RPMI8226 (cell line): Measurements from ENCODE around the gene PON1.

Source experiments
- DNase-seq: peaks from one replicate; pipeline ENCODE4 v3.0.0-alpha.2; 2015

Gene PON1

DNA sequence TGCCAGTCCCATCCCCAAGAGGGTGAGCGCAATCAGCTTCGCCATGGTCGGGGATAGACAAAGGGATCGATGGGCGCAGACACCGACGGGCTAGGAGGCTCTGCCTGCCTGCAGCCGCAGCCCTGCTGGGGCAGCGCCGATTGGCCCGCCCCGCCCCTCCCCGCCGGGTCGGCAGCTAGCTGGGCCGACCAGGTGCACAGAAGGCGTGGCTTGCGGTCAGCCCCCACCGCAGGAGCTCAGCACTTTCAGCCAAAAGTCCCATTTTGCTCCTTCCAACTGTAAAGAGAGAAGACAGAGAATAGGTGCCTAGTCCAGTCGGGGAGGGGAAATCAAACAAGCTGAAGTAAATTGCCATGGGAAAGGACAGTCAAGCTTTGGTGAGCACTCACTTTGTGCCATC, at the start of gene PON1:
Gene PON1 (minus strand): TSS at position 102 of the 400 bp plus-strand sequence. CDS start 57 bp downstream, at position 45.
- DNase-seq = peak; percentile 96

DNA sequence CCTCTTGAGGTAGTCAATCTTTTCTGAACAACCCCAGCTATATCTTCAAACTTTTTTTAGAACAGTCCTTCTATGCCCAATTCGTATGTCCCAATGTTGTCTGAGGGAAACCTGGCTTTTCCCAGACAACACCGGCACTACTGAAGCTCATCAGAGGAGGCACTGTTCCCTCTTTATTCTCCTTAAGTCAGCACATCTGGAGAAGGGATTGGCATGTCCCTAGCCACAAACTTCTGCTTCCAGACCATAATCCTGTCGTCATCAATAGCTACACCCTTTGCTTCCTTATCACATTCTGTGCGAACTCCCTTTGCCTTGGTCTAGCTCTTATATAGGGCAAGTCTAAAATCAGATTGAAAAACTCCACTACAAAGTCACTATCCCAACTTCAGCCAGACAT, 49.0 kb upstream of the PON1 start:
- no peak for DNase-seq

DNA sequence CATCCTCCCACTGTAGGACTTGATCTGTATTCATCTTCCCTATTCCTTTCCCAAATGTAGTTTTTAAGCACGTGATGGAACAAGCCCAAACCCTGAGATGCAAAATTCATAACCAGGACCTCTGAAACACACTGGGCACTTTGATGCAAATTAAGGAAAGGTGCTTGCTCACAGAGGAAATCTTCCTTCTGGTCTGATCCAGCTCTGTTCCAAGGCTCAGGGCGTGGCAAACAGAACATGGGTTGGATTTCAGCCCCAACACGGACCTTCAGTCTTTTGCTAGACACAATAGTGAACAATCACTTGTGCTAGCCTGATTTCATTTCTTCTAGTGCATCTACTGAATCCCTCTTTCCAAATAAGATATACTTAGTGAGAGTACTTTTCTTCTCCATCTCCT, 43.9 kb upstream of the PON1 start:
- no peak for DNase-seq

DNA sequence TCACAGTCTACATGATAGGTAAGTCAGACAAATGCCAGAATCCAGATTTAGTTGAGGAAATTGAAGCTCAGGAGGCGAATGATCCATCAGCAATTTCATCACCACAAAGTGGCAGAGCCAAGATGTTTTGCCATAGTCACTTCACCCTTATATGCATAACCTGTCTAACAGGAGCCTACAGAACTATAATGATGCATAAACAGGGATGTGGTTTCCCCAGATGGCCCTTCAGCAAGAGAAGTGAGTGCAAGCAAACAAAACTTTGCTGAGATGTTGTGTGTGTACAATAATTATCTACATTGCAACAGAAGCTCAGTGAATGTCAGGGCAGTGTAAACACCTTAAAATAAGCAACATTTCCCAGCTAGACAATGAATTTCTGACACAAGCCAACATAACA, 43.3 kb upstream of the PON1 start:
- no peak for DNase-seq

DNA sequence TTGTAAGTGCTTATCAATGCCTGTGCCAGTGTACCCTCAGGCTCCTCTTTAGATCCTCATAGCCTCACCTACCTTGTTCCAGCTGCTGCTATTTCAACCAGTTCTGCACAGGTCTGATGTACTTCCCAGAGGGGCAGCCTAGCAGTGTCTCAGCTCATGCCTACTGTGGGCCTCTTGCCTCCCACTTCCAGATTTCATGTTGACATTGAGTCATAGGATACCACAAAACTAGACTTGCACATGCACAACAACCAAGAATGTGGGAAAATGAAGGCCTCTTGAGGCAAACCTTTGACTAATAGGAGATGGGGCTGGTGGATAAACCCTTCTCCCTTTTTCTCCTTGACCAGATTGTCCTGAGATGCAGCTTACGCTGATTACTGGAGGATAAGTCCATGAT, 40.8 kb upstream of the PON1 start:
- no peak for DNase-seq

GRCh38 chr7:95357623-95358022, 33.3 kb upstream of the PON1 start:
- DNase-seq = no peak

- no peak for DNase-seq
These were observed 18.4 kb upstream of the PON1 start for GRCh38 chr7:95342642-95343307.

GRCh38 chr7:95342029-95342428, 17.7 kb upstream of the PON1 start:
- DNase-seq = no peak

DNA sequence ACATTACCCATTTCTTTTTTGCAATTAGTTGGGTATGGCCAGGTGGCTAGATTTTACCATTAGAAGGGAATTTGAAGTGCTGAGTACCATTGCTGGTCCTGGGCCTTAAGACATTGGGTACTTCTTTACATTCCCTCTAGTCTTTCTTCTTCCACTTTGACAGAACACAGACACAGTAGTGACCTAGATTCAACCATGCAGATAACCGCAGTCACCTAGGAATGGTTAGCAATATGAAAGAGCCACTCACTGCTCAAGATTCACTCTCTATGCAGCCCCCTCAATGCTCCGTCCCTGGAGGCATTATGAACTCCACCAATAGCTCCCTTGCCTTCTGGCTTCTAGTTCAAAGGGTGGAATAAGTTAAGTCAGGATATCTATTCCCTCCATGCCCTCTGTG, 16.2 kb upstream of the PON1 start:
- no peak for DNase-seq

- no peak for DNase-seq
These were observed 14.5 kb upstream of the PON1 start for GRCh38 chr7:95338832-95339231.

GRCh38 chr7:95335093-95335492, 10.8 kb upstream of the PON1 start:
- DNase-seq = no peak

DNA sequence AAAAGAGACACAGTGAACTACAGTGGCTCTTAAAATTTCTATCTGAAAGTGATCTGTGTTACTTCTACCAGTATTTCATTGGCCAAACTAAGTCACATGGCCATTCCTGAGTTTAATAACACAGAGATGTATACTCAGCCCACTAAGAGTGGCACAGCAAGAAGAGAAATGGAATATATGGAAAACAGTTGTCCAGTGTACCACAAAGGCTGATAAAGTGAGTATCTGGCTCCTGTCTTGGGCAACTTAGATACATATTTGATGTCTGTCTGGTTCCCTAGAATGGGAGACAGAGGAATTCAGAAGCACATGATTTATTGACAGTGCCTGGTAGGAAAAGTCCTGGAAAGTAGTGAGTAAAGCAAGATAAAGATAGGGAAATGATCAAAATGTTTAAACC, 10.1 kb upstream of the PON1 start:
- DNase-seq = no peak

GRCh38 chr7:95330961-95331337, 6.6 kb upstream of the PON1 start:
- DNase-seq = no peak

DNA sequence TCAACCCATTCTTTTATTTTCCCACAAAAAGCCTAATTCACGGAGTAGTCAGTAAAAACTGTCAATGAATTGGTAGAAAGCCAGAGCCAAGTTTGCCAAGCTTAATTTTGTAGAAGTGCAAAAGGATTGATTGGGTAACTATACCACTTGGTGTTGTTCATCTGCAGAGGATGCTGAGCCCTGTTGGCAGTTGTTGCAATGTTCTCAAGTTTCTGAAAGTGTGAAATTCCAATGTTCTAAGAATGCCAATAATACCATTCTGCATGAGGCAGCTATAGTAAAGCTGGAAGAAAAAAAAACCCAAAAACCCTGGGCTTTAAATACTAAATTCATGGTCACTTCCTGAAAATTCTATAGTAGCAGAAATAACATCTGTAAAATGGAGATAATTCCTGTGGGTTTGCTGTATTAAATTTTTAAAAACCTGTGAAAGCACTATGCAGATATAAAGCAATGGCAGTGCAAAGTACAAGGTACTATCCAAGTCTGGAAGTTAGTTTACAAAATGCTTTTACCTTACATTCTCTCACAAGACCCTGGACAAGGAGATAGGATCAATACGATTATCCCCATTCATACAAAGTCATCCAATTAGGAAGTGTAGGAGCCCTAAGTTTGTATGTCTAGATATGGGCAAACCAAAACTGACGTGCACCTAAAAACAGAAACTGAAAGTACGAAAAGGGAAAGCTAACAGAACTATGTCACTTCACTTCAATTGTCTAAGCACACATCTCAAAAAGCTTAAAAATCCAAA, 6.0 kb upstream of the PON1 start:
- DNase-seq = peak; percentile 43

- DNase-seq = no peak
These were observed 3.0 kb upstream of the PON1 start for GRCh38 chr7:95327356-95327755.

DNA sequence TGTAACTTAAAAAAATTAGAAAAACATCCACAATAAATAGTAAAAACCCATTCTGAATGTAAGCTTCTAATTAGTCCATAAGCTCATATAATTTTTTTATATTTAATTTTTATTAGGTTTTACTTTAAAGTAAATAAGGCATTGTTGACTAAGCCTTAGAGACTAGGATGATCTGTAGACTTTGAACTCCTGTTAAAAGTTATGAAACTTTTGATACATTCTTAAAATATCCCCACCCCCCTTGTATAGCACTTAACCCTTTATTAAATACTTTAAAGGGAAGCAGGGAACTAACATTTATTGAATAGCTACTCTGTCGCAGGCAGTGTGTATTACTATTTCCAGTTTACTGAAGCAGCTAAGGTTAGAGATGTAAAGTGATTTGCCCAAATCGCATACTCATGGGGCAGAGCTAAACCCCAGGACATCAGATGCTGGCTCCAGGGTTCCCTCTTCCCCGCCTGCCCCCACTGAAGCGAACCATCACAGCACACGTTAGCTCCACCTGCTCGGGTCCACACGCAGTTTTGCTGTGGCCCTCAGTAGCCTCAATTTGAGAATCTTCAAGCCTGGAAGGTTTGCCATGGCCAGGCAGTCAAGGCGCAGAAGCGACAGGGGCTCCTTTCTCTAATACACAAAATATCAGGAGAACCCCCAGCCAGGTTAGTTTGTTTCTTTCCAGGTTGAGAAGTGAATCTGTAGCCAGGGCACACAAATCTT, 762 bp downstream of the PON1 start:
- DNase-seq = no peak

GRCh38 chr7:95322854-95323253, 1.5 kb downstream of the PON1 start:
- no peak for DNase-seq

DNA sequence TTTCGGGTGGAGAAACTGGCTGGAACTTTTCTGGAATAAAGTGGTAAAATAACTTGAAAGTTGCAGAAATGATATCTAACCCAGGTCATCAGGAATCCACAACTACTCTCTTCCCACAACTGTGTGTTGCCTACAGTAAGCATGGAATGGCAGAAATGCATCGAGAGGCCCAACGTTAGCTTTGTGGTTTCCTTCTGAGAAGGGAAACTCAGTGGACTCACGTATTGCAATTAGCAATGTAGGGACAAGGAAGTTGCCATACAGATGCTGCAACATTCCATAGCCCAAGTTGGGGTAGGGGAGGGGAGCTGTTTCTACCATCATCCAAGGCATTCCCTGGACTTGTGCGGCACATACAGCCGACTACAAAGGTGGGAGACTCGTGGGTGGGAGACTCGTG, 1.9 kb downstream of the PON1 start:
- DNase-seq = no peak

GRCh38 chr7:95321720-95322119, 2.6 kb downstream of the PON1 start:
- no peak for DNase-seq

DNA sequence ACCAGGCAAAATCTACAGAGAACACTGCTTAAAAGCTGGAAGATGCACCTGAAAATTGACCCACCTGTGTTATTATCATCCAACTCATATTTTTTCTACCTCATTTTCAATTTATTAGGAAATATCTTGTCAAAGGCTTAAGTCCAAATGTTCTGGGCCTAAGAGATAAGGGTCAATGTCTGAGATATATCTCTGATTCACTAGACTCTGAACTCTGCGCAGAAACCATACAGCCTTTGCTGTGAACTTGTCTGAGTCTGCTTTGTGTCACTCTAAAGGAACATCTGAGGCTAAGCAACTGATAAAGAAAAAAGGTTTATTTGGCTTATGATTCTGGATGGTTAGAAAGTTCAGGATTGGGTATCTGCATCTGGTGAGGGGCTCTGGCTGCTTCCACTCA, 3.7 kb downstream of the PON1 start:
- no peak for DNase-seq

DNA sequence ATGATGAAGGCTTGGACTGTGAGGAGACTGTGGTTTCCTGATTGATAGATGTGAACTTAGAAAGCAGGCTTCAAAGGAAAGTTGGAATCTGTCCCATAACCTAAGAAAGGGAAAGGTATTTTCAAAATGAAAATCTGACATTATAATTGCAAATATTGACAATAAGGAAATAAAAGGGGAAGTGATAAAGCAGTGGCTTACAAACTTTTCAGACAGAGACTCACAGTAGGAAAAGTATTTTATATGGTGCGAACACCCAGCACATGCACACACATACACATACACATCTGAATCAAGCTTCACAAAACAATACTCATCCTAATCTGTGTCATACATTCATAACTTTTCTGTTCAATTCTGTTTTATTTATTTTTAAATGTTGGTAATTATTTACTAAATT, 4.8 kb downstream of the PON1 start:
- no peak for DNase-seq

DNA sequence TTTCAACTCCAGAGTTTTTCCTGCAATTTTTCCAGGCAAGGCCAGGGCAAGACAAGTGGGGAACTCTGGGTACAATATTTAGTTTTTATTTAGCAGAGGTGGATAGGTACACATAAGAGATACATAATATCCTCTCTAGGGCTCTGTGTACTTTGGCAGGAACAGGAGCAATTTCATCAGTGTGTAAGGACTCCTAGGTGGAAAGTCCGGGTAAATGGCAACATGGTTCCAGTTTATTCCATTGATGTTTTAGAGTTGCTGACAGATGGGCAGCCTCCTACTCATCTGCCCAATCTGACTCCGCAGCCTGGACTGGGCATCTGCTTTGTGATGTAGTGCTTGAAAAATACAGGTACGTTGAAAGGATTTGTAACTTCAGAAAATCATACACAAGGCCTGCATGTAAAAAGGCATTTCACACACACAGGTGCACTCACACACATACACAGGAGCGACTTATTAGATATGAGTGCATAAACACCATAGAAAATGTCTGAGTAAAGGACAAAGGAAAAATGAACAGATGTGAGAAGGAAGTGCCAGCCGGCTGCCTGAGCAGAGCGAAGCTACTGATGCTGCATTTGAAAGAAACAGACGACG, 5.7 kb downstream of the PON1 start:
- no peak for DNase-seq

- no peak for DNase-seq
These were observed 6.4 kb downstream of the PON1 start for GRCh38 chr7:95317966-95318365.

DNA sequence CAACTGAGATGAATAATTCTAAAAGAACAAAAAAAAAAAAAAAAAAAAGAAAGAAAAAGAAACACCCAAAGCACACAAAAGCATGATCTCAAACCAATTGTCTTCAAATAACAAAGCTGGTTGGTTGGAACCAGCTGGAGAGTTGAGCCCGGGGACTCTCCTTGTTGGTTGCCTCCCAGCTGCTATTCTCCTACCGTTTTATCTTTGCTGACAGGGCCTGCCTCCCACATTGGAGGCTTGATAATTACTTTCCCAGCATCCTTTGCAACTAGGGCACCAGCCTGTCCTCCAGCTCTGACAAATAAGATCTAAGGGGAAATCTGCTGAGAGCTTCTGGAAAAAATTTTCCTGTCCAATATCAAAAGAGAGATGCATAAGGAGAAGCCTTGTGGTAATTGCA, 6.8 kb downstream of the PON1 start:
- DNase-seq = peak; percentile 25
